Hematopoietic multipotent progenitor cell (in vitro differentiated cells): ENCODE measurements around the gene COL5A1. TPM values are rescaled to one million over a fixed set of nuclear protein-coding genes. Genes with fewer than 3 reads are reported as not detected.

Experiments used
- DNase-seq, 3 donors: peaks; one replicate each; pipeline ENCODE4 v3.0.0-alpha.2; 2011 to 2015; ENCODE audit warnings: low read depth in 2 of 3, low spot score in 2 of 3
- total RNA-seq: library from RNA; depleted of rRNA; stranded (reverse); fragments of >200 nt; gene quantifications from one replicate; pipeline ENCODE4 v1.2.3, GENCODE V29; 2012

COL5A1 gene
- total RNA-seq, 1 donor, result 10.5 TPM

DNA sequence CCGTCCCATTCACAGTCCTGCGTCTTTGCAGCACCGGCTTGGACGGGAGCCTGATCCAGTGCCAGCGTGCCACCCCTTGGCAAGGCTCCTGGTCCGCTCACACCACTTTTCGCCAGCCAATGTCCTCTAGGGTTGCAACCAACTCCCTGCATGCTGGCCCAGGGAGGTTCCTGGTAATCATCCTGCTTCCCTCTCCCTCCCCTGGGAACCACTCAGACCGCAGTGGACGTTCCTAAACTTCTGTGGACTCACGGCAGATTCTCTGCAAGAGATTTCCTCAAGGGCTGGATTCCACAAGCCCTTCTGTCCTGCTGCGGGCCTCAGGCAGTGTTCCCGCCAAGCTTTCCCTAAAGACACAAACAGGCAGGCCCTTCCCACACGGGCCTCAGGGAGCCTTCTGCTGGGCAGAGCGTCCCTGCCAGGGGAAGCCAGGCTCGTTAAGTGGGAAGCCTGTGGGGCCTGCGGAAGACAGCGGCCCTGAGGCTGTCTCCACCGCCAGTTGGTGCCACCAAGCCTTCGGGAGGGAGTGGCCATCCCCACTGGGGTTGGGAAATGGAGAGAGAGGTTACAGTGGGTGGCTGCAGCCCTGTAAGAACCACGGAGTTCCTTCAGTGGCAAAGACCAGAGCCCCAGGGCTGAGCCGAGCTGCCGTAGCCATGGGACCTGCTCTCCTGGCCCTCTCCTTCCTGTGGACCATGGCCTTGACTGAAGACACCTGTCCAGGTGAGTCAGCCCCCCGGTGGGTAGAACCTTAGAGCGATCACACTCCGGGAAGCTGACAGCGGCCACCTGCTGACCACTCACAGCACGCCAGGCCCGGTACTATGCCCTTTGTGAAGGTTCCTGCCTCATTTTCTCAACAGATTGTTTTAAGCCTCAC lies 222.6 kb downstream of the COL5A1 start:
- no peak for DNase-seq

DNA sequence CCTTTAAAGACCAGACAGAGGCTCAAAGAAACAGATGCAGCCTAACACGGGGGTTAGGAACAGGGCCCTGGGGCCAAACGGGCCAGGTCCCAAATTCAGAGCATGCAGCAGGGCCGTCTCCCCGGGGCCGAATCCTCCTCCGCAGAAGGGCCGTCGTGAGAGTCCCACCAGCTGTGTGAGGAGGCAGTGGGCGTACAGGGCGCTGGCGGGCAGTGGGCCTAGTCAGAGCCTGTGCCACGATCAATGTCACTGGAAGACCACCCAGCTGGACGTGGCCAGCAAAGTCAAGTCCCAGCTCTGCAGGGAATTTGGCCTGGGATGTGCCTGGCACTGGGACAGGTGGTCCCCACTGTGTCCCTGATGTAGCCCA lies 223.2 kb downstream of the COL5A1 start:
- DNase-seq, result no peak

DNA sequence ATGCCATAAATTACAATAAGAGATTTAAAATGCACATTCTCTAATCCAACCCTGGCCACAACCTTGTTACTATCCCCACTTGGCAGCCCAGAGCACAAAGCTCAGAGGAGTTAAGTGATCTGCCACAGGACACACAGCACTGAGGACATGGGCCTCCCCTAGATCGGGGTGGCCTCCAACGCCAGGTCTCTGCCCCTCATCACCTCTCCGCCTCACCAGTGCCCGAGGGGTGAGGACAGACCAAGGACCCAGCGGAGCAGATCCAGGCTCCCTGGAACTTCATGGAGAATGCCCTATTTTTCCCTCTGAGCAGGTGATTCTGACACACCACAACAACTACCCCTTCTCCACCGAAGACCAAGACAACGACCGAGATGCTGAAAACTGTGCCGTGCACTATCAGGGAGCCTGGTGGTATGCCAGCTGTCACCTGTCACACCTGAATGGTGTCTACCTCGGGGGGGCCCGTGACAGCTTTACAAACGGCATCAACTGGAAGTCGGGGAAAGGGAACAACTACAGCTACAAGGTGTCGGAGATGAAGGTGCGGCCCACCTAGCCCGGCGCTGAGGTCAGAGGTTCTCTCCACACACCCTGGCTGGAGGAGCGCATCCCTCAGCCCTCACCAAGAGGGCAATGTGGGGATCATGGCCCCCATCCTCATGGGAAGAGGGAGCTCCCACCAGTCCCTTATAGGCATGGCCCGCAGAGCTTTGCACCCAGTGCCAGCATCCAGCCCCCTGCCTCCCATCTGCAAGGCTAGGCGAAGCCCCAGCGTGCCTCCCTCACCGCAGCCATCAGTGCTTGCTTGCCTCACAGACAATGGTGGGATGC lies 226.5 kb downstream of the COL5A1 start:
- DNase-seq, result no peak

DNA sequence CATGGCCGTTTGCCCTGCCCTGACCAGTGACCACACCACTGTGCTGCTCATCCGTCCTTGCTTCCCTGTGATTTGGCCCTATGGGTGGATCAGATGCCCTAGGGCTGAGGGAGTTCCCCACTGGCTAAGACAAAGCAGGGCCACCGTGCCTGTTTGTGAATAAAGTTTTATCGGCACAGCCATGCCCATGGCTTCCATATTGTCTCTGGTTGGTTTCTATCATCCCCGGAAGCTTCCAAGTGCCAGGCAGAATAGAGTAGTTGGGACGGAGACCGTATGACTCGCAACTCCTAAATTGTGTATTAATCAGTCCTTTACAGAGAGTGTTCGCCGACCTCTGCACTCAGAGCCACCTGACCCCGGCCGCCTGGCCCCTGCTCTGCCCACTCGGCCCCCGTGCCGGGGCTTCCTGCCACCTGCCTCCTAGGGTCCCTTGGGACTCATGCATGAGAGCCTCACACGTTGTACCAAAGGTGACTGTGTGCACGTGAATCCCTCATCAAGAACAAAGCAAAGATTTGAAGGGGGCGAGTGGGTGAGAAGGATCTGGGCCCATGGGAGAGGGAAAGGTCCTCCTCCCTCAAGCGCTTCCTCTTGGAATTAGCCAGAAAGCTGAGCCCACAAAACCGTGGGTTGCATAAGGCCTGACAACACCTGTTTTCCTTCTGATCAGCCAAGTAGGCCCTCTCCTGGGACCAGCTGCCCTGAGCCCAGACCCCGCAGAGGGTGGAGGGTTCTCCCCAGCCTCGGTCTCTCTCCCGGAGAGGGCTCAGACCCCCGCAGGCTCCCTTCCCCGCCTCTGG lies 227.3 kb downstream of the COL5A1 start:
- no peak for DNase-seq

DNA sequence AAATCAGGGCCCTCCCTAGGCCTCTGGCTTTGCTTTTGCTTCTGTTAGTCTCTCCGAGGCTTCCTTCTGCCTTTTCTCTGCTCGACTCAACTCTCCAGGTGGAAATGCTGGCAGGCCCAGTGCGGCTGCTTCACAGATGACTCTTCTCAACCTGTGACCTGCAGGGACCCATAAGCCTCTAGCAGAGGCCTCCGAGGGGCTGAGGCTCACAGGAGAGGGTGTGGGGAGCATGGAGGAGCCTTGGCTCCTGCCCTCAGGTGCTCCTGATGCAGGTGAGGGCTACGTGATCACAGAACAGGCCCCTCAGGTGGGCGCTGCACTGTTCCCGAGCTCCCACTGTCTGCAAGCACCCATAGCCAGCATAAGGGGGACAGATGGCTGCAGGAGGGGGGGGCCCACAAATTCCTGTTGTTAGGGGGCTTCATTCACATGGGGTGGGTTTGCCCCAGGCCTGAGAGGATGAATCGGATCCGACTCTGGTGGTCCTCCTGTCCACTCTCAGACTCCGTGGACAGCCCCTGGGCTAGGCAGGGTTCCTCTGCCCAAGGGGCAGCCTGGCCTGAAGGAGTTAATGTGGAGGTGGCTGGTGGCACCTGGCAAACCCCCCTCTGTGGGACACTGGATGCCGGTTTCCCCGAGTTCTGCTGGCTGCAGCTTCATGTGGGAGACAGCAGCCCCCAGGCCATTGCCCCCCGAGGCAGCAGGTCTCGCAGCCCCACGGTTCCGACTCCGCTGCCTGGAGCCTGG lies 228.1 kb downstream of the COL5A1 start:
- no peak for DNase-seq

DNA sequence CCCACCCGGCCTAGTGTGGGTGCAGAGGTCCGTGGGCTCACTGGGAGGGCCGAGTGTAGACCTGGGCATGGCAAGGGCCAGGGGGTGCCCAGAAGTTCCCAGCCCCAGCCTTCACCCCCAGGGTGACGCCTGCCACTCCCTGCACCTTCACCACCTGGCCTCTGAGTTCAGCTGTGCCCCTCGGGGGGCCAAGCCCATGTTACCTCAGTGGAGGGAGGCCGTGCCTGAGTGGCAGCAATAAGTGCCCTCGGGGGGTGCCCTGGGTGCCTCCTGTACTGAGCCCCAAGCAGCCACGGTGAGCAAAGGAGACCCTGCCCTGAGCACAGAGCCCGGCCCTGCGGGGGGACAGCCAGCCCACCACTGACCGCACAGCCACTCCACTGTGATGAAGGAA lies 228.7 kb downstream of the COL5A1 start:
- DNase-seq, result no peak

DNA sequence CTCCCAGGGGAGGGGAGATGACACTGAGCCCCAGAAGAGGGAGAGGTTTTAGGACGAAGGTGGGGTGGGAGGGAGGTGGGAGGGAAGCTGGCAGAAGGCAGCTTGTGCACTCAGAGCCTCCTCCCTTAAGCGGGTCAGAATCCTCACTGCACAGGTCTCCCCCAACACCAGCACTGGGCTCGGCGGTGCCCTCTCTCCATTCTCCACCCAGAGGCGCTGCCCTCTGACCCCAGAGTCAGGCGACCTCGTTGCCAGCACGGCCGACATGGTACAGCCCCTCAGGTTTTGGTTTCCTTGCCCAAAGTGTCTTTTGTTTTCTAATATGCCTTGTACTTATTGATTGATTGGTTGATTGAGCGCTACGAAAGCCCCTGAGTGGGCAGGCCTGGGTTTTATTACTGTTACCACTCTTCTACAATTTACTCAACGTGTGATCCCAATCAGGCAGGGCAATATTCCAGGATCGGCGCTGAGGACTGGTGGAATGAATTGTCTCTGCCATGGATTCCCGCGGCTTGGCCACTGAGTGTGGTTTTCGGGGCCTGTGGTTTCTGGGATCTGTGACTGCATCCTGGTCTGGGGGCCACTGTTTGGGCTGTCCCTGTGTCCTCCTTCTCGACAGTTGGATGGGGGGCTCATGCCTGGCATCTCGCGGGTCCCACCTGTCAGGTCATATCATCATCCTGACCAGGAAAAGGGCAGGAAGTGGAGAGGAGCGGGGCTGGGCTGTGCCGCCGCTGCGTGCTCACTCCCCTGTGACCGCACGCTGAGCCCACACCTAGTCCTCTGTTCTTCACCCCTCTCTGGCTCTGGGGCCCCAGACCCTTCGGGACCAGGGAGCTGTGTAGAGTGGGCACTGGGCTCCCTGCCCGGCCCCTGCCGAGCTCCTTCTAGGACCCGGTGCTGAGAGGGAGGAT lies 229.4 kb downstream of the COL5A1 start:
- no peak for DNase-seq

DNA sequence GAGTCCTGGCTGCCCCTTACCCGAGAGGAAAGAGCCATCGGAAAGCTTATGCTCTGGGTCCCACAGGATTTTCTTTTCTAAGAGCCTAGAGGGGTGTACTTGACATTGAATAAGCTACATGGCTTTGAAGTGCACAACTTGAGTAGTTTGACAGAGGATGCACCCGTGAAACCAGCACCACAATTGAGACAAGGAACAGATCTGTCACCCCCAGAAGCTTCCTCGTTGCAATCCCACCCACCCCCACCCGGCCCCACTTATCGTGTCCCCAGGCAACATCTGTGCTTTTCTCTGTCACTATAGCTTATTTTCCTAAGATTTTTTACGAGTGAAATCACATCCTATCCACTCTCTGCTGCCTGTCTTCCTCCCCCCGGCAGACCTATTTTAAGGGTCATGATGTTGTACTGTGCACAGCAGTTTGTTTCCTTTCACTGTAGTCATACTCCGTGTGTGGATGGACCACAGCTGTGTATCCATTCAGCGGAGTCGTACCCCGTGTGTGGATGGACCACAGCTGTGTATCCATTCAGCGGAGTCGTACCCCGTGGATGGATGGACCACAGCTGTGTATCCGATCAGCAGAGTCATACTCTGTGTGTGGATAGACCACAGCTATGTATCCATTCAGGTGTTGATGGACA lies 230.2 kb downstream of the COL5A1 start:
- DNase-seq, result no peak

DNA sequence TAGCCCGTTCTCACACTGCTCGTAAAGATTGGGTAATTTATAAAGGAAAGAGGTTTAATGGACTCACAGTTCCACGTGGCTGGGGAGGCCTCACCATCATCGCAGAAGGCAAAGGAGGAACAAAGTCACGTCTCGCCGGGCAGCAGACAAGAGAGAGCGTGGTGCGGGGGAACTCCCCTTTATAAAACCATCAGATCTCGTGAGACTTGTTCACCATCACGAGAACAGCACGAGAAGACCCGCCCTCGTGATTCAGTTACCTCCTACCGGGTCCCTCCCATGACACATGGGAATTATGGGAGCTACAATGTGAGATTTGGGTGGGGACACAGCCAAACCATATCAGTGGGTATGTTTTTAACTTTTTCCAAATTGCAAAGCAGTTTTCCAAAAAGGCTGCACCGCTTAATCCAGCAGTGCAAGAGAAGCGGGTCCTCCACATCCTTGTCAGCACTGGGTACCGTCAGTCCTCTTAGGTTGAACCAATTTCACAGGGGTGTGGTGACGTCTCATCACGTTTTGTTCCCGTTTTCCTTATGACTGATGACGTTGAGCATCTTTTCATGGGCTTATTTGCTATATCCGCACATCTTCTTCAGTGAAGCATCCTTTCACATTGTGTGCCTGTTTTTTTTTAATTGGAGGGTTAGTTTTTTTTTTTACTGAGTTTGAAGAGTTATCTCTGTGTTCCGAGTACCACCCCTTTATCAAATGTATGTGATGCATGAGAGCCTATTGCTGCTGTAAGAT lies 231.1 kb downstream of the COL5A1 start:
- DNase-seq, result no peak

DNA sequence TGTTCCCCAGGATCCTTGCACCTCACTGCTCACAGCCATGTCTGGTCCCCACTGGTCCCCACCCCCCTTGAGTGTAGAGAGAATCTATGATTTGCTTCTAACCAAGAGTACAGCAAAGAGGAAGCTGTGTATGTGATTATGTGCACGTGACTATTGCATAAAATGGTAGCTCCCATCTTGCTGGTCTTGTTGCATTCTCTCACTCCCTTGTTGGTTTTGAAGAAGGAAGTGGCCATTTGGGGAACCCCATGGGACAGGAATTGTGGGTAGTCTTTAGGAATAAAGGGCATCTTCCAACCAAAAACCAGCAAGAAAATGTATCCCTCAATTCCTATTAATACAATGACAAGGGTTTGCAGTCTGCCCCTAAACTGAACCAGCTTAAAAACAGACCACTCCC lies 233.8 kb downstream of the COL5A1 start:
- no peak for DNase-seq

DNA sequence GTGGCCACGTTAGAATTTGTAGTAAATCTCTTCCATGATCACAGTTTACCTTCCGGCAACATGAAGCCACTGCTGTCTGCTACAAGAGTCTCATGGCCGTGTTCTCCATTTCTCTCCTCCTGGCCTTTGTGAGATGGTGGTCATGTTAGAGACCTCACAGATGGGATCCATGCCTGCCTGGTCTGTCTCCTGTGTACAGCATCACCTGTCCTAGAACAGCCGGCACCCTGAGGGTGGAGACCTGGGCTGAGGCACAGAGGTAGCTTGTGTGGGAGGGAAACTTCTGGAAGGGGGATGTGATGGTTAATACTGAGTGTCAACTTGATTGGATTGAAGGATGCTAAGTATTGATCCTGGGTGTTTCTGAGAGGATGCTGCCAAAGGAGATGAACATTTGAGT lies 235.9 kb downstream of the COL5A1 start:
- no peak for DNase-seq

DNA sequence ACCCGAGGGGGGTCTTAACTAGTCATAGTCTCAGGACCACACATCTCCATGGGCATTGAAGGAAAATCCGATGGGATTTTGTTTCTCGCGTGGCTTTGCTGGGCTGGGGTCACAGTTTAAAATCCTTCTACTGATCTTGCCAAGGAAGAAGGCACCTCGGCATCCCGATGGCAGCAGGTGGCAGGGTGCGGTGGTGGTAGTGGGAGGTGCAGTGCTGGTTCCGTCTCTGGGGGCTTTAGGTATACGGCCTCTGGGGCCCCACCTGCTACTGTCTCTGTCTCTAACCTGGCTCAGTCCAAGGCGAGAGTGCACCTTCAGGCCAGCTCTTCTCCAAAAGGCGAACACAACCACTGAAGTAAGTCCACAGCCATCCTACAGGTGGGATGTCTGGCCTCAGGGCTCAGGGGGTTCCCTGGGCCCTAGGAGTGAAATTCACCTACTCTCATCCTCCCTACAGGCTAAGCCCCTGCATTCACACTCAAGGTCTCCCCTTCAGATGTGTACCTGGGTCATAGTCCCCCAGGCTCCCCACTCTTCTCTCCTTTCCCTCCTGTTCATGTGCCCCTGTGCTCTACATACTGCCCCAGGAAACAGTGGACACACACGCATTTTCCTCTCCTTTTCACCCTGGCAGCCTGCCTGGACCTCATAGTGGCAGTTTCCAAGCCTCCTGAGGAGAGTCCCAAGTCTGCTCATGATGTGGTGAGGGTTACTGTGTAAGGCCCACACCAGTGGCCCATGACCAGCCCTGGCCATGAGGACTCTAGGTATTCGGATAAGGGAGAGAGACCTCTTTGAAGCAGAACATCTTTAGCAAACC lies 238.3 kb downstream of the COL5A1 start:
- no peak for DNase-seq

DNA sequence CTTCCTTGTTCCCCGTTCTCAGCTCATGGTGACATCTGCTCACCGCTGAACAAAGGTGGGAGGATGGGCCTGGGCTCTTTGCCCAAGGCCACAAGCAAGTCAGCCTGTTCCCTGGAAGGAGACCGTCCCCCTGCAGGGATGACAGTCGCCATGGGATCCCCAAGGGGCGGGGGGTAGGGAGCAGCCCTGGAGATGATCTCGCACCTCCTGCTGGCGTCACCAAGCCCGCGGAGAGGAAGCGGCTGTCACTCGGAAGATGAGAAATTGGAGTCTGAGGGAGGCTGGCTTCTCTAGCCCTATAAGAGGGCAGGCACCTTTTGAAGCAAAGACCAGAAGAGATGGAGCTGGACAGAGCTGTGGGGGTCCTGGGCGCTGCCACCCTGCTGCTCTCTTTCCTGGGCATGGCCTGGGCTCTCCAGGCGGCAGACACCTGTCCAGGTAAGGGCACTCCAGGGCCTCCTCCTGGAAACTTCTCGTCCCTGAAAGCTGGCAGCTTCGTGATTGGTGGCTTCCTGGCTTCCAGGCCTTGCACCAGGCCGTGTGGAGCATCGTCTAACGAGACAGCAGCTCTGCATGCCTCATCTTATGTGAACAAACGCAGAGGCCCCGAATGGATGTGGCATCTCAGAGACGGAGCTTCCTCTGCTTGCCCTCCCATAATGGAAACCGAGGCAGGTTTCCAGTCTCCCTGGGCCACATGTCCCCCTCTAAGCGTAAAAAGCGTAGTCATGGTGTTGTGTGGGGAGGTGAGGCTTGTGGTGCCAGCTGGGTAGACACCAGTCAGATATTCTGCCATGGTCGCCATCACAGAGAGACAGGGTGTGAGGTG lies 239.1 kb downstream of the COL5A1 start, which contains the start of gene FCN2:
Gene FCN2, plus strand, starts transcription at position 327 of the 829 bp plus-strand sequence. Its CDS starts 12 bp downstream, at position 339.
- DNase-seq, result no peak

DNA sequence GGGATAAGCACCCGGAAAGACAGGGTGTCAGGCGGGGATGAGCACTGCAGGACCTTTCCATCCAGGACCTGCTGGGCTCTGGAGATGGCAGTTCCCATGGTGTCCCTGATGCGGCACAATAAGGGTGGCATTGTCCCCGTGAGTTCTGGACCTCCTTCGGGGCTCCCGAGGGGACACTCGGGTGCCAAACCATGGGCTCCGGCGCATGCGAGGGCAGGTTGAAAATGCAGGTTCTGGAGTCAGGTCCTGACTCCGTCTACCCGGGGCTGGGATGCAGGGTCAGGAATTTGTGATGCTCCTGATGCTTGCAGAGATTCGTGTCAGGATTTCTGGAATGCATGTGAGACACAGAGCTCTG lies 239.7 kb downstream of the COL5A1 start:
- no peak for DNase-seq

DNA sequence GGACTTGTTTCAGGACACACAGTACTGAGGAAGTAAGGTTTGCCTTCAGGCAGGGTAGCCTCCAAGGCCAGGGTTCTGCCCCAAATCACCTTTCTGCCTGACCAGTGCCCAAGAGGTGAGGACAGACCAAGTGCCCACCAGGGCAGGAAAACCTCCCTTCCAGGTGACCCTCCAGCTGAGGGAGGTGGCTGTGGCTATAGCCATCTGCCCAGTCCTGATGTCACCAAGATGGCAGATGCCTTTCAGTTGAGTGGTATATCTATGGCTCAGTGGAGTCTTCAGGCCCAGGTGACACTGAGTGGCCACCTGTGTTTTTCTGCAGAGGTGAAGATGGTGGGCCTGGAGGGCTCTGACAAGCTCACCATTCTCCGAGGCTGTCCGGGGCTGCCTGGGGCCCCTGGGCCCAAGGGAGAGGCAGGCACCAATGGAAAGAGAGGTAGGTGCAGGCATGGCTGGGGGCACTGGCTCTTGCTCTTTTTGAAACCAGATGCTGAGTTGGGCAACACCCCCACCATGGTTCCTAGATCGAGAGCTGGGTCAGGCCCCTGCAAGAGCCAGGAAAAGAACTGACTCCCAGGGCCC lies 240.7 kb downstream of the COL5A1 start:
- DNase-seq, result no peak
